IMR-90 (cell line): ENCODE measurements around the gene ATRN. TPM values are rescaled to one million over a fixed set of nuclear protein-coding genes. Genes with fewer than 3 reads are reported as not detected.

ENCODE experiments used
- ATAC-seq: fragments of 200-7000 bp; cut with Tn5 transposase; 2 replicates; pipeline ENCODE4 v1.9.1; 2020; ENCODE audit warnings: low read depth, mild to moderate bottlenecking, moderate library complexity
- BruUV-seq: library from RNA; stranded (reverse); fragments of 400-500 nt; replicated peaks from 2 replicates; lab custom pipeline; 2021; lab: Mats Ljungman, UMichigan
- CTCF ChIA-PET: fragments of 300-600 bp; formaldehyde crosslinking; extraction: SDS; loops from one replicate; lab custom pipeline; 2021; ENCODE audit warnings: antibody characterized with exemption; lab: Yijun Ruan, JAX
- POLR2A ChIA-PET: fragments of 300-600 bp; sonication (Branson Sonifier 250); formaldehyde crosslinking; loops from one replicate; lab custom pipeline; 2022; ENCODE audit warnings: antibody characterized with exemption; ENCODE audit not compliant: unreplicated experiment; lab: Charles Lee
- DNase-seq: peaks from one replicate; pipeline ENCODE4 v3.0.0; 2013
- H2AFZ ChIP-seq: replicated peaks from 2 replicates; pipeline ENCODE3; 2013; ENCODE audit warnings: low read length, mild to moderate bottlenecking; ENCODE audit not compliant: poor library complexity
- H2AK5ac ChIP-seq: 2 replicates; pipeline ENCODE4 v1.6.1; 2013; ENCODE audit warnings: low read depth, low read length, inconsistent platforms
- H2AK9ac ChIP-seq: replicated peaks from 2 replicates; pipeline ENCODE3; 2013; ENCODE audit warnings: mild to moderate bottlenecking, low read depth, low read length, moderate library complexity; ENCODE audit not compliant: poor library complexity
- H2BK120ac ChIP-seq: 2 replicates; pipeline ENCODE4 v1.6.1; 2013; ENCODE audit warnings: low read depth, low read length, inconsistent platforms
- H2BK15ac ChIP-seq: 3 replicates; pipeline ENCODE4 v1.6.1; 2013; ENCODE audit warnings: low read depth, low read length, inconsistent platforms
- H2BK20ac ChIP-seq: 2 replicates; pipeline ENCODE4 v1.6.1; 2013; ENCODE audit warnings: low read depth, mild to moderate bottlenecking, inconsistent platforms, low read length, moderate library complexity
- H2BK5ac ChIP-seq: 2 replicates; pipeline ENCODE4 v1.6.1; 2013; ENCODE audit warnings: mild to moderate bottlenecking, low read depth, low read length, inconsistent platforms; ENCODE audit not compliant: poor library complexity, severe bottlenecking
- H3K14ac ChIP-seq: replicated peaks from 2 replicates; pipeline ENCODE4 v1.6.1; 2013; ENCODE audit warnings: low read depth, low read length, inconsistent platforms
- H3K18ac ChIP-seq: 2 replicates; pipeline ENCODE4 v1.6.1; 2013; ENCODE audit warnings: low read depth, low read length, control low read depth
- H3K23ac ChIP-seq: 2 replicates; pipeline ENCODE4 v1.6.1; 2013; ENCODE audit warnings: low read depth, low read length, inconsistent platforms
- H3K27ac ChIP-seq: 2 replicates; pipeline ENCODE4 v1.5.1; 2013; ENCODE audit warnings: mild to moderate bottlenecking, control low read depth, low read length; ENCODE audit not compliant: insufficient read depth
- H3K27me3 ChIP-seq: 2 replicates; pipeline ENCODE4 v1.6.1; 2013; ENCODE audit warnings: low read length; ENCODE audit not compliant: control insufficient read depth, insufficient read depth
- H3K36me3 ChIP-seq: 2 replicates; pipeline ENCODE4 v1.6.1; 2013; ENCODE audit warnings: low read length, mixed read lengths; ENCODE audit not compliant: control insufficient read depth, insufficient read depth
- H3K4ac ChIP-seq: 2 replicates; pipeline ENCODE4 v1.6.1; 2013; ENCODE audit warnings: low read depth, low read length, inconsistent platforms
- H3K4me1 ChIP-seq: 2 replicates; pipeline ENCODE4 v1.6.1; 2013; ENCODE audit warnings: low read length, mixed read lengths; ENCODE audit not compliant: control insufficient read depth, insufficient read depth
- H3K4me2 ChIP-seq: 2 replicates; pipeline ENCODE4 v1.6.1; 2013; ENCODE audit warnings: low read depth, mild to moderate bottlenecking, control low read depth, low read length, moderate library complexity
- H3K4me3 ChIP-seq: 2 replicates; pipeline ENCODE4 v1.5.1; 2013; ENCODE audit warnings: low read depth, mild to moderate bottlenecking, control low read depth, low read length, moderate library complexity; ENCODE audit not compliant: insufficient read depth
- H3K56ac ChIP-seq: 2 replicates; pipeline ENCODE4 v1.6.1; 2013; ENCODE audit warnings: low read length, inconsistent platforms; ENCODE audit not compliant: insufficient read depth; ENCODE audit errors: extremely low read depth
- H3K79me1 ChIP-seq, 2 experiments: 2 replicates each; pipeline ENCODE4 v1.6.1; 2013; ENCODE audit warnings: low read length in 2 of 2, inconsistent platforms in 1 of 2, low read depth in 1 of 2
- H3K9ac ChIP-seq: 2 replicates; pipeline ENCODE4 v1.6.1; 2013; ENCODE audit warnings: low read depth, low read length, control low read depth
- H3K9me1 ChIP-seq: 2 replicates; pipeline ENCODE4 v1.6.1; 2013; ENCODE audit warnings: low read length, inconsistent platforms; ENCODE audit not compliant: insufficient read depth
- H3K9me3 ChIP-seq: 2 replicates; pipeline ENCODE4 v1.6.1; 2013; ENCODE audit warnings: low read length; ENCODE audit not compliant: control insufficient read depth, insufficient read depth
- H4K20me1 ChIP-seq: 2 replicates; pipeline ENCODE4 v1.6.1; 2013; ENCODE audit warnings: low read length, inconsistent platforms; ENCODE audit not compliant: insufficient read depth
- H4K5ac ChIP-seq: 2 replicates; pipeline ENCODE4 v1.6.1; 2013; ENCODE audit warnings: mild to moderate bottlenecking, low read depth, low read length, control low read depth
- H4K8ac ChIP-seq, 2 experiments: 2 replicates each; pipeline ENCODE4 v1.6.1; 2013; ENCODE audit warnings: low read depth in 2 of 2, low read length in 2 of 2, control low read depth in 1 of 2, inconsistent platforms in 1 of 2
- H4K91ac ChIP-seq: 2 replicates; pipeline ENCODE4 v1.6.1; 2013; ENCODE audit warnings: low read depth, low read length, inconsistent platforms; ENCODE audit not compliant: insufficient read depth
- BHLHE40 ChIP-seq: fragments of 150-350 bp; IDR thresholded peaks from 2 replicates; pipeline ENCODE4 v1.6.1; 2016; ENCODE audit warnings: mild to moderate bottlenecking, low read depth, low read length
- CEBPB ChIP-seq: IDR thresholded peaks from 2 replicates; pipeline ENCODE4 v1.6.1; 2012; ENCODE audit warnings: low read depth, low read length, improper control_type of control experiment
- CHD1 ChIP-seq: IDR thresholded peaks from 2 replicates; pipeline ENCODE4 v1.6.1; 2012; ENCODE audit warnings: low read depth, low read length, improper control_type of control experiment
- FOS ChIP-seq: fragments of 150-350 bp; IDR thresholded peaks from 2 replicates; pipeline ENCODE4 v1.6.1; 2016; ENCODE audit warnings: low read depth, low read length
- MAFK ChIP-seq: IDR thresholded peaks from 2 replicates; pipeline ENCODE4 v1.6.1; 2012; ENCODE audit warnings: low read depth, low read length, improper control_type of control experiment
- MAZ ChIP-seq: IDR thresholded peaks from 2 replicates; pipeline ENCODE4 v1.6.1; 2012; ENCODE audit warnings: low read depth, mild to moderate bottlenecking, low read length, improper control_type of control experiment, moderate library complexity, borderline replicate concordance
- MXI1 ChIP-seq: IDR thresholded peaks from 2 replicates; pipeline ENCODE4 v1.6.1; 2012; ENCODE audit warnings: low read depth, mild to moderate bottlenecking, low read length, moderate library complexity, borderline replicate concordance
- NFE2L2 ChIP-seq: fragments of 150-350 bp; IDR thresholded peaks from 2 replicates; pipeline ENCODE4 v1.6.1; 2016; ENCODE audit warnings: low read depth, mild to moderate bottlenecking, low read length
- POLR2A ChIP-seq: IDR thresholded peaks from 2 replicates; pipeline ENCODE4 v1.6.1; 2012; ENCODE audit warnings: mild to moderate bottlenecking, low read depth, low read length
- RAD21 ChIP-seq: IDR thresholded peaks from 2 replicates; pipeline ENCODE4 v1.6.1; 2012; ENCODE audit warnings: low read length, improper control_type of control experiment
- RCOR1 ChIP-seq: IDR thresholded peaks from 2 replicates; pipeline ENCODE4 v1.6.1; 2012; ENCODE audit warnings: mild to moderate bottlenecking, low read length, improper control_type of control experiment; ENCODE audit not compliant: insufficient replicate concordance
- RFX5 ChIP-seq: IDR thresholded peaks from 2 replicates; pipeline ENCODE4 v1.8.0; 2012; ENCODE audit warnings: low read depth, mild to moderate bottlenecking, low read length, moderate library complexity
- SMC3 ChIP-seq: fragments of 150-350 bp; IDR thresholded peaks from 2 replicates; pipeline ENCODE4 v1.6.1; 2016; ENCODE audit warnings: low read depth, mild to moderate bottlenecking, antibody characterized with exemption, low read length, moderate library complexity
- USF2 ChIP-seq: fragments of 150-350 bp; IDR thresholded peaks from 2 replicates; pipeline ENCODE4 v1.6.1; 2017; ENCODE audit warnings: mild to moderate bottlenecking, antibody characterized with exemption, low read length, low read depth
- WGBS, 2 experiments: methylation state at CpG; one replicate each; pipeline versions ENCODE4 v1.1.5 to v1.1.7; 2013; ENCODE audit warnings: missing lambda C conversion rate in 2 of 2; ENCODE audit not compliant: insufficient read length in 1 of 2; ENCODE audit errors: extremely low coverage in 2 of 2; 5-methylcytosine and 5-hydroxymethylcytosine counted together
- dilution Hi-C: fragments of 300-500 bp; cut with HindIII; formaldehyde crosslinking; loops from one replicate; pipeline ENCODE4 v1.14.3; 2018; ENCODE audit warnings: low sequenced_read_pairs; ENCODE audit not compliant: unreplicated experiment
- in situ Hi-C: fragments of 300-500 bp; cut with MboI; formaldehyde crosslinking; loops from 3 replicates; pipeline ENCODE4 v1.14.3; 2019; ENCODE audit warnings: low sequenced_read_pairs, inconsistent platforms, mixed read lengths
- intact Hi-C: fragments of 100-400 bp; cut with micrococcal nuclease; formaldehyde crosslinking; loops from 2 replicates; pipeline ENCODE4 v1.10.0; 2022
- polyA plus RNA-seq, 3 experiments: library from polyadenylated mRNA; depleted of rRNA; stranded (reverse); fragments of >200 nt; gene quantifications; 2 replicates each; pipeline ENCODE4 v1.2.3, GENCODE V29; 2012; ENCODE audit warnings: low replicate concordance in 1 of 3
- total RNA-seq: library from RNA; depleted of rRNA; stranded (reverse); fragments of >200 nt; gene quantifications from 2 replicates; pipeline ENCODE4 v1.2.3, GENCODE V29; 2012
- TF ChIP-seq, protein P1 (sequence below): fragments of 150-350 bp; IDR thresholded peaks from 2 replicates; pipeline ENCODE4 v1.6.1; 2016; ENCODE audit warnings: low read depth, mild to moderate bottlenecking, low read length, moderate library complexity, borderline replicate concordance
- TF ChIP-seq, protein P2 (sequence below): conservative IDR thresholded peaks from 2 replicates; pipeline ENCODE4 v1.5.1; 2012; ENCODE audit warnings: mild to moderate bottlenecking, low read depth, low read length, improper control_type of control experiment

The ATRN gene
- total and polyA plus RNA-seq, 2 of the 4 experiments (the other 2 are of a cell fraction), result 32.3 to 46.2 TPM

DNA sequence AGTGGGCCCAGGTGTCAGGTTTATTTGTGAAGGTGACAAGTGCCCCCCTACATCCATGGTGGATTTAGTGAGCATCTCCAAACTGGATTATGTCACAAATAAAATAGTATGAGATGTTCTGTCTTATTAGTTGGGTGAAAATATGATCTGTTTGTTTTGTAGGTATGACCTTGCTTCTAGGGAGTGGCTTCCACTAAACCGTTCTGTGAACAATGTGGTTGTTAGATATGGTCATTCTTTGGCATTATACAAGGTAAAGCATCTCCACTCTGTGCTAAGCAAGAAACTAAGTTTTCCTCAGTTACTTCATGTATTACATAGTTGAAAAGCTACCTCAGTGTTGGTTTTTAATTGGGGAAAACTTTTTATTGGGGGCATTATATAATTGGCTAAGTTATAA, 88.4 kb downstream of the ATRN start:
- Histone ChIP-seq H4K20me1 (no peaks in the 10 kb centered on the region), H3K79me1 (peaks cover 6 to 11% of the 10 kb centered on the region in 2 experiments; a peak in 1 of 4 replicates), H3K27ac (no peak overlapping the region), H3K23ac (no peak overlapping the region), H3K4ac (no peak overlapping the region), H3K9ac (no peak overlapping the region), H4K91ac (no peak overlapping the region), H4K8ac (no peak overlapping the region), H3K4me3 (no peak overlapping the region), H3K27me3 (no peaks in the 10 kb centered on the region), H3K18ac (no peak overlapping the region), H2BK20ac (no peak overlapping the region), H2AFZ (no peak overlapping the region), H2AK9ac (no peak overlapping the region), H2BK15ac (no peak overlapping the region), H3K9me3 (no peaks in the 10 kb centered on the region), H3K56ac (no peak overlapping the region), H3K36me3 (peaks cover 9% of the 10 kb centered on the region), H3K9me1 (no peaks in the 10 kb centered on the region), H3K4me1 (no peaks in the 10 kb centered on the region; the same call in 1 of the 2 replicates), H2BK120ac (no peak overlapping the region), H2BK5ac (no peak overlapping the region), H3K4me2 (no peak overlapping the region), H3K14ac (no peak overlapping the region), H2AK5ac (no peak overlapping the region), H4K5ac (no peak overlapping the region)
- intact Hi-C loops (no loop called here), dilution Hi-C loops (no loop called here), in situ Hi-C loops (no loop called here)
- CTCF ChIA-PET, result no interaction called here
- TF ChIP-seq, protein P1, sequence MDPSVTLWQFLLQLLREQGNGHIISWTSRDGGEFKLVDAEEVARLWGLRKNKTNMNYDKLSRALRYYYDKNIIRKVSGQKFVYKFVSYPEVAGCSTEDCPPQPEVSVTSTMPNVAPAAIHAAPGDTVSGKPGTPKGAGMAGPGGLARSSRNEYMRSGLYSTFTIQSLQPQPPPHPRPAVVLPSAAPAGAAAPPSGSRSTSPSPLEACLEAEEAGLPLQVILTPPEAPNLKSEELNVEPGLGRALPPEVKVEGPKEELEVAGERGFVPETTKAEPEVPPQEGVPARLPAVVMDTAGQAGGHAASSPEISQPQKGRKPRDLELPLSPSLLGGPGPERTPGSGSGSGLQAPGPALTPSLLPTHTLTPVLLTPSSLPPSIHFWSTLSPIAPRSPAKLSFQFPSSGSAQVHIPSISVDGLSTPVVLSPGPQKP, result no peak
- TF ChIP-seq RFX5 (no peak), USF2 (no peak), NFE2L2 (no peak), CEBPB (no peak), MAFK (no peak), RAD21 (no peak), MXI1 (no peak), MAZ (no peak), CHD1 (no peak), RCOR1 (no peak), BHLHE40 (no peak), POLR2A (no peak), FOS (no peak), SMC3 (no peak)
- TF ChIP-seq, protein P2, sequence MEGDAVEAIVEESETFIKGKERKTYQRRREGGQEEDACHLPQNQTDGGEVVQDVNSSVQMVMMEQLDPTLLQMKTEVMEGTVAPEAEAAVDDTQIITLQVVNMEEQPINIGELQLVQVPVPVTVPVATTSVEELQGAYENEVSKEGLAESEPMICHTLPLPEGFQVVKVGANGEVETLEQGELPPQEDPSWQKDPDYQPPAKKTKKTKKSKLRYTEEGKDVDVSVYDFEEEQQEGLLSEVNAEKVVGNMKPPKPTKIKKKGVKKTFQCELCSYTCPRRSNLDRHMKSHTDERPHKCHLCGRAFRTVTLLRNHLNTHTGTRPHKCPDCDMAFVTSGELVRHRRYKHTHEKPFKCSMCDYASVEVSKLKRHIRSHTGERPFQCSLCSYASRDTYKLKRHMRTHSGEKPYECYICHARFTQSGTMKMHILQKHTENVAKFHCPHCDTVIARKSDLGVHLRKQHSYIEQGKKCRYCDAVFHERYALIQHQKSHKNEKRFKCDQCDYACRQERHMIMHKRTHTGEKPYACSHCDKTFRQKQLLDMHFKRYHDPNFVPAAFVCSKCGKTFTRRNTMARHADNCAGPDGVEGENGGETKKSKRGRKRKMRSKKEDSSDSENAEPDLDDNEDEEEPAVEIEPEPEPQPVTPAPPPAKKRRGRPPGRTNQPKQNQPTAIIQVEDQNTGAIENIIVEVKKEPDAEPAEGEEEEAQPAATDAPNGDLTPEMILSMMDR, result no peak
- WGBS, 2 experiments, result no CpG with 5 or more reads among the region's 1 CpG
- no peak for DNase-seq
- POLR2A ChIA-PET, result no interaction called here
- BruUV-seq, result no TSS peak
- no peak for ATAC-seq
